Measurements from ENCODE around the gene ADCK2.

DNA sequence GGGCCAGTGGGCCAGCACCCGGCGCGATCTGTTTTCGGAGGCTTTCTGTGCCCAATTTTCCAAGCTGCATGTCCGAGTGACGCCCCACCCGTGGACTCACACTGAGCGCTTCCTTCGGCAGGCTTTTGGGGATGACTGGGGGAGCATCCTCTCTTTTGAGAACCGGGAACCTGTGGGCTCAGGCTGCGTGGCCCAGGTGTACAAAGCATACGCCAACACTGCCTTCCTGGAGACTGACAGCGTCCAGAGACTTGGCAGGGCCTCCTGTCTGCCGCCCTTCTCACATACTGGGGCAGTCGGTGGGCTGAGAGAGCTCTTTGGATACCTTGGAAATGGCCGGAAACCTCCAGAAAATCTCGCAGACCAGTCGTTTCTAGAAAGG, 1.0 kb downstream of the ADCK2 start:
- TF ChIP-seq, protein P1, sequence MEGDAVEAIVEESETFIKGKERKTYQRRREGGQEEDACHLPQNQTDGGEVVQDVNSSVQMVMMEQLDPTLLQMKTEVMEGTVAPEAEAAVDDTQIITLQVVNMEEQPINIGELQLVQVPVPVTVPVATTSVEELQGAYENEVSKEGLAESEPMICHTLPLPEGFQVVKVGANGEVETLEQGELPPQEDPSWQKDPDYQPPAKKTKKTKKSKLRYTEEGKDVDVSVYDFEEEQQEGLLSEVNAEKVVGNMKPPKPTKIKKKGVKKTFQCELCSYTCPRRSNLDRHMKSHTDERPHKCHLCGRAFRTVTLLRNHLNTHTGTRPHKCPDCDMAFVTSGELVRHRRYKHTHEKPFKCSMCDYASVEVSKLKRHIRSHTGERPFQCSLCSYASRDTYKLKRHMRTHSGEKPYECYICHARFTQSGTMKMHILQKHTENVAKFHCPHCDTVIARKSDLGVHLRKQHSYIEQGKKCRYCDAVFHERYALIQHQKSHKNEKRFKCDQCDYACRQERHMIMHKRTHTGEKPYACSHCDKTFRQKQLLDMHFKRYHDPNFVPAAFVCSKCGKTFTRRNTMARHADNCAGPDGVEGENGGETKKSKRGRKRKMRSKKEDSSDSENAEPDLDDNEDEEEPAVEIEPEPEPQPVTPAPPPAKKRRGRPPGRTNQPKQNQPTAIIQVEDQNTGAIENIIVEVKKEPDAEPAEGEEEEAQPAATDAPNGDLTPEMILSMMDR (IDR thresholded peaks at IDR 0.05): no peak
- TF ChIP-seq POLR2A (IDR thresholded peaks at IDR 0.05): no peak
